GM21390 (cell line): ENCODE measurements around the gene ZNF503.

Experiments used
- ATAC-seq: cut with Tn5 transposase; IDR thresholded peaks from one replicate; pipeline ENCODE4 v1.9.1; 2021; ENCODE audit not compliant: unreplicated experiment

ZNF503 gene

DNA sequence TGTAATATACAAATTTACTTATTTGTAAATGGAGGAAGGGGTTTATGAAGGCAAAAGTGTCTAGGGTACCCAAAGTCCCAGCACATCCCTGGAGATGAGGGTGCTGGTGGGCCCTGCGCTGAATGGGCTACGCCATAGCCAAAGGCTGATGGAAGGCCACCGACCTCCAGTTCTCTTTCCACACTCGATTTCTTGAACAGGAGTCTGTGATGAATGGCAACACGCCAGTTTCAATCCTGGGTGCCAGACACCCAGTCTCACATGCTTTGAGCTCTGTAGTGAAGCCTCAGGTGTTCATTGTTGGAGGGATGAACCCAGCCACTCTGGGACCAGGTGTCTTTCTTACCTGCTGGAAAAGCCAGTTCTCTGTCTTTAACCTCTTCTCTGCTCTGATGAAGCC lies 30.6 kb upstream of the ZNF503 start:
- ATAC-seq = no peak

- ATAC-seq = no peak
Measured at GRCh38 chr10:75431180-75432111, 29.9 kb upstream of the ZNF503 start, which contains the start of gene LRMDA. Gene LRMDA, plus strand, starts transcription at chr10:75431624.

GRCh38 chr10:75430000-75430763 lies 28.6 kb upstream of the ZNF503 start:
- no peak for ATAC-seq

DNA sequence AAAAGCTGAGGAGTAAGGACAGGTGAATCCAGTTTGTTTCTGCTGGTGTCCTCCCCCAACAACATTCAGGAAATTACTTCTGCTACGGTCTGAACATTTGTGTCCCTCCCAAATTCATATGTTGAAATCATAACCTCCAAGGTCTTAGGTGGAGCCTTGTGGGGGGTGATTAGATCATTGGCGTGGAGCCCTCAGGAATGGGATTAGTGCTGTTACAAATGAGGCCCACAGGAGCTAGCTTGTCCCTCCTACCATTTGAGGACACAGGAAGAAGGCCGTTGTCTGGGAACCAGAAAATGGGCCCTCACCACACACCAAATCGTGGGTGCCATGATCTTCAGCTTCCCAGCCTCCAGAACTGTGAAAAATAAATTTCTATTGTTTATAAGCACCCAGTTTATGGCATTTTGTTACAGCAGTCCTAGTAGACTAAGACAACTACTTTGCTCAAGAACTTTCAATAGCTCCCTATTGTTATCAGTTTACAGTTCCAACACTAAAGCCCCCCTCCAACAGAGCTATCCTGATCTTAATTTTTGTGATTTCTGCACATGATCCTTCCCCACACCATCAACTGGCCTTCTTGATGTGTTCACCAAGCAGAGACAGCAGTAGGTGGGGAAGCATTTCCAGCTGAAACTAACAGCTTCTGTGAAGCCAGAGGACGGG lies 27.7 kb upstream of the ZNF503 start:
- no peak for ATAC-seq

DNA sequence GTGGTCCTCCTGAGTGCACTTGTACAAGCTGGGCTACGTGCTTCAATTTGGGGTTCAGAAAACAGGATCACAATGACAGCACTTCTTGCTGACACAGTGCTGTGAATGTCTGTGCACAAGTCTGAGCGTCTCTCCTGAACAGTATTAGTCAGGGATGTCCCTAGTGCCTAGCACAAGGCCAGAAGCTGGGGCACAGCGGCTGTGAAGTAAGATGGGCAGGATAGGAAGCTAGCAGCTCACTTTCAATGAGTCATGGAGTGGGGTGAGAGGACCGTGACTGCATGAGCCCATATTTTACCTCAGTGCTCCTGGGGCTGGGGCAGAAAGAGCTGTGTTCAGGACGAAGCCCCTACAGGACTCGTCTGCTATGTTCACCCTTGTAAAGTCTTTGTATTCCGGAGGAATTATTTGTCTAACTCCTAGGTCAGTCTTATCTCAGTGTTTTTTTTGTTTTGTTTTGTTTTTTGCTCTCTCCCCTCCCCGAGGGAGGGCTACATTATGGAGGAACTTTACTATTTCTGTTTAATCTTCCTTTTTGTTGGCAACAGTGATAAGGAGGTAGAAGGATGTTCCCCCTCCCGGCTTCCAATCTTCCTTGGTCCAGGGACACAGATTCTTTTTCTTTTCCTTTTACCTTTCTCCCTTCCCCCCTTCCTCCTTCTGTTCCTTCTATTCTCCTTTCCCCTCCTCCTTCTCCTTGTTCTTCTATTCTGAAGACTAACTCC lies 27.0 kb upstream of the ZNF503 start:
- no peak for ATAC-seq

GRCh38 chr10:75427951-75428350 lies 26.4 kb upstream of the ZNF503 start:
- ATAC-seq = no peak

GRCh38 chr10:75426880-75427279 lies 25.3 kb upstream of the ZNF503 start:
- no peak for ATAC-seq

DNA sequence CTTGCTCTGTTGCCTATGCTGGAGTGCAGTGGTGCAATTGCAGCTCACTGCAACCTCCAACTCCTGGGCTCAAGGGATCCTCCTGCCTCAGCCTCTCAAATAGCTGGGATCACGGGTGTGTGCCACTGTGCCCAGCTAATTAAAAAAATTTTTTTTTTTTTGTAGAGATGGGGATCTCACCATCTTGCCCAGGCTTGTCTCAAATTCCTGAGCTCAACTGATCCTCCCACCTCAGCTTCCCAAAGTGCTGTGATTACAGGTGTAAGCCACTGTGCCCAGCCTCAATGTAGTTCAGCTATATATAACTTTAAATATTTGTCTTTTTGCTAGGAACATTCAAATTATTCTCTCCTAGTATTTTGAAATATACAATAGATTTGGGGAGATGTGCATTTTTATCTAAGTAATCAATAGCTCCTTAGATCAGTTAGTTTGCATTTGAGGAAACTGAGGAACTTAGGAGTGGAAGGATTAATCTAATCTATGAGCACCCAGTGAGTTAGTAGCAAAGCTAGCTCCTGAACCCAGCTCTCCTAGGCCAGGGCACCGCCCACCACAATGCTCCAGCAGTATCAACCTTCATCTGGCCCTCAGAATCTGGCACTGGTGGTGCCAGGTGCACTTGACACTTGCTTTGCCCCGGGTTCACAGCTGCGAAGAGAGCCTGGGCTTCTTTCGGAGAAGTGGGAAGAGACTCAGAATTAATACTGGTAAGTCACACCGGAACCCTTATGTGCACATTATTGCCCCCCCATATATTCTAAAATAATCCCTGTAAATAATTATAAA lies 23.9 kb upstream of the ZNF503 start:
- no peak for ATAC-seq

DNA sequence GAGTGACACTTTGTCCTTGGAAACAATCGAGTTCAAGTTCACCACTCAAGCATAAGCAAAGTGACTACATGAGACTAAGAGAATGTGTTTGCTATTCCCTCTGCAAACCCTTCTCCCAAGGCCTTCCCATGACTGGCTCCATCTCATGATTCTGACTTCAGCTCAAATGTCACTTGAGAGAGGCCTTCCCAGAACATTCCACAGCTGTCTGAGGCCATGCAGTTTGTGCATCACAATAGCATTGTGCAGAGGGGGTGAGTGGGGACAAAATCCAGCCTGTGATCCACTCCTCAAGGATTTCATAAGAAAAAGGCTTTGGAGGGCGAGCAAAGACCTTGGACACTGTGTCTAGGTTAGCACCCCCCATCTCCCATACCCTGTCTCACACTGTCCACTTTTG lies 23.0 kb upstream of the ZNF503 start:
- ATAC-seq = no peak

GRCh38 chr10:75422913-75423312 lies 21.3 kb upstream of the ZNF503 start:
- no peak for ATAC-seq

- ATAC-seq = no peak
Measured at GRCh38 chr10:75418712-75419111, 17.1 kb upstream of the ZNF503 start.

DNA sequence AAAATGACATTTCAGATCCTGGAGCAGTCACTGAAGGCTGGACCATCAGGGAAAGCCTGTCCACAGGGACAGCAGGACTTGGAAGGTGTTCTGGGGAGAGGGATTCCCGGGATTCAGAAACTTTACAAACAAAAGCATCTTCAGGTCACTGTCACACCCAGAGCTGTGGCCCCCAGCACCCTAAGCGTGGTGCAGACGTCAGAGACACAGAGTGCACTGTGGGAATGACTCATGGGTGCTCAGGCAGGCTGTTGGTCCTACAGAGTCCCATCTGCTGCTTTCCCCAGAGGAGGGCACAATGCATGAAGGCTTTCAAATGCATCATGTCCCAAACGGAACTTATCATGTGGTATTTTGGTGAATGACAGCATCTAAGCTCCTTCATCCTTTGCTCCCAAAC lies 16.7 kb upstream of the ZNF503 start:
- no peak for ATAC-seq

- ATAC-seq = no peak
Measured at GRCh38 chr10:75417522-75417927, 16.0 kb upstream of the ZNF503 start.

DNA sequence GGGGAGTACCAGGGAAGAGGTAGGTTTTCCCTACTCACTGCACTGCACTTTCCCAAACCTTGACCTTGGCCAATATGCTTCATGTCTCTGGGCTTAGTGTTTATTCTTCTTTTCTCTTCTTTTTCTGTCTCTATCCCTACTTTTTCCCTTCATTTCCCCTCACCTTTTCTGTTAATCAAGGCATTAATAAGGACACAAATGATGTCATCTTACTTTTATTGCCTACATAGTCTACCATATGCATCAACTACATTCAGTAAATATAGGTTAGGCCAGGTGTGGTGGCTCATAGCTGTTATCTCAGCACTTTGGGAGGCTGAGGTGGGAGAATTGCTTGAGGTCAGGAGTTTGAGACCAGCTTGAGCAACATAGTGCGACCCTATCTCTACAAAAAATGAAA lies 13.0 kb upstream of the ZNF503 start:
- ATAC-seq = no peak

- no peak for ATAC-seq
Measured at GRCh38 chr10:75410132-75411005, 8.8 kb upstream of the ZNF503 start.

GRCh38 chr10:75408911-75409885 lies 7.6 kb upstream of the ZNF503 start:
- ATAC-seq = no peak

GRCh38 chr10:75408509-75408875 lies 6.9 kb upstream of the ZNF503 start:
- no peak for ATAC-seq
